ENCODE measurements around the gene WBP4. TPM values are rescaled to one million over a fixed set of nuclear protein-coding genes. Genes with fewer than 3 reads are reported as not detected.
A peak's percentile ranks its signal among the peaks of the same experiment; 100 is the strongest.

WBP4 gene
- total RNA-seq, 4 donors from 2014 or later = 3.4 to 10.3 (median 8.3) TPM

DNA sequence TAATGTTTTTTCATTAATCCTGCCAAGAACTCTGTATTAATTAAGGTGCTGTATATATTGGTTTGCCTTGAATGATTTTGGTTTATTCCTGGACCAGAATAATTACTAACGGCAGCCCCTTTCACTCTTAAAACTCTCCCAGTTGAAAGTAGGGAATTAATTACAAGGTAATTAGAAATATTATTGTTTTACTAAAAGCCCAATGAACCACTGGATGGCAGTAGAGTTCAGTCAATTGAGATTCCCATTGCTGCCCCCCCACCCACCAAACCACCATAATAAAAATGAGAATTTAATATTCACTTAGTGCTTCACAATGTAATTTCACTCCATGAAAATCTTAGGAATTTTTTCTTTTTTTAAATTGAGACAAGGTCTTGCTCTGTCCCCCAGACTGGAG, 13.7 kb downstream of the WBP4 start:
- peaks cover 0 to 50% (median 22%) of the 10 kb centered on the region in 4 donors for H3K36me3 ChIP-seq
- no peaks in the 10 kb centered on the region for H3K9me3 ChIP-seq
- DNase-seq = no peak
- in situ Hi-C loops (cut with MboI; ENCODE audit: low pct_ligation_motif_present in 1 of 4, low pct_unique_long_range_greater_than_20kb in 1 of 4, low sequenced_read_pairs in 3 of 4) (loop anchor here in 1 of 4 donors (10.0 kb wide), 1 partner anchor 150 kb away; no protein-coding TSS in a partner anchor), intact Hi-C loops (cut with DNase I; ENCODE audit: low total_unique reads) (no loop called here)
- H3K27me3 ChIP-seq = no peaks in the 10 kb centered on the region
- no peaks in the 10 kb centered on the region for H3K4me1 ChIP-seq
- TF ChIP-seq, protein P1, sequence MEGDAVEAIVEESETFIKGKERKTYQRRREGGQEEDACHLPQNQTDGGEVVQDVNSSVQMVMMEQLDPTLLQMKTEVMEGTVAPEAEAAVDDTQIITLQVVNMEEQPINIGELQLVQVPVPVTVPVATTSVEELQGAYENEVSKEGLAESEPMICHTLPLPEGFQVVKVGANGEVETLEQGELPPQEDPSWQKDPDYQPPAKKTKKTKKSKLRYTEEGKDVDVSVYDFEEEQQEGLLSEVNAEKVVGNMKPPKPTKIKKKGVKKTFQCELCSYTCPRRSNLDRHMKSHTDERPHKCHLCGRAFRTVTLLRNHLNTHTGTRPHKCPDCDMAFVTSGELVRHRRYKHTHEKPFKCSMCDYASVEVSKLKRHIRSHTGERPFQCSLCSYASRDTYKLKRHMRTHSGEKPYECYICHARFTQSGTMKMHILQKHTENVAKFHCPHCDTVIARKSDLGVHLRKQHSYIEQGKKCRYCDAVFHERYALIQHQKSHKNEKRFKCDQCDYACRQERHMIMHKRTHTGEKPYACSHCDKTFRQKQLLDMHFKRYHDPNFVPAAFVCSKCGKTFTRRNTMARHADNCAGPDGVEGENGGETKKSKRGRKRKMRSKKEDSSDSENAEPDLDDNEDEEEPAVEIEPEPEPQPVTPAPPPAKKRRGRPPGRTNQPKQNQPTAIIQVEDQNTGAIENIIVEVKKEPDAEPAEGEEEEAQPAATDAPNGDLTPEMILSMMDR (IDR thresholded peaks at IDR 0.05) = peak; percentile 36 to 48 (median 46)
- TF ChIP-seq POLR2AphosphoS5 (IDR thresholded peaks at IDR 0.05) = no peak
- no peak overlapping the region for H3K27ac ChIP-seq
- no peak overlapping the region for H3K4me3 ChIP-seq
- 50 to 68% methylated on average over 1 of the region's 1 CpG for WGBS, 2 donors (ENCODE audit: low coverage in 1 of 2)

- H3K27ac ChIP-seq = no peak overlapping the region
- 89 to 91% methylated on average over 5 to 7 of the region's 7 CpGs for WGBS, 2 donors (ENCODE audit: low coverage in 1 of 2)
- in situ Hi-C loops (cut with MboI; ENCODE audit: low pct_ligation_motif_present in 1 of 4, low pct_unique_long_range_greater_than_20kb in 1 of 4, low sequenced_read_pairs in 3 of 4) = loop anchor here in 1 of 4 donors (10.0 kb wide), 1 partner anchor 149 kb away; no protein-coding TSS in a partner anchor
- no peak for TF ChIP-seq POLR2A (IDR thresholded peaks at IDR 0.05)
- TF ChIP-seq, protein P1 (IDR thresholded peaks at IDR 0.05) = no peak
- TF ChIP-seq POLR2AphosphoS5 (IDR thresholded peaks at IDR 0.05) = no peak
- no peak for TF ChIP-seq EP300 (IDR thresholded peaks at IDR 0.05; ENCODE audit: low read depth)
- DNase-seq = no peak
- no peak overlapping the region for H3K4me3 ChIP-seq
- intact Hi-C loops (cut with DNase I; ENCODE audit: low total_unique reads) = no loop called here
- H3K27me3 ChIP-seq = no peaks in the 10 kb centered on the region
- peaks cover 0 to 49% (median 21%) of the 10 kb centered on the region in 4 donors for H3K36me3 ChIP-seq
- H3K4me1 ChIP-seq = no peaks in the 10 kb centered on the region
- H3K9me3 ChIP-seq = no peaks in the 10 kb centered on the region
Observed at GRCh38 chr13:41075485-41075884, 14.2 kb downstream of the WBP4 start.

GRCh38 chr13:41077475-41077874, 16.2 kb downstream of the WBP4 start:
- intact Hi-C loops (cut with DNase I; ENCODE audit: low total_unique reads) = no loop called here
- no peaks in the 10 kb centered on the region for H3K4me1 ChIP-seq
- no peaks in the 10 kb centered on the region for H3K27me3 ChIP-seq
- no peak for DNase-seq
- H3K36me3 ChIP-seq = peaks cover 0 to 44% (median 21%) of the 10 kb centered on the region in 4 donors
- in situ Hi-C loops (cut with MboI; ENCODE audit: low pct_ligation_motif_present in 1 of 4, low pct_unique_long_range_greater_than_20kb in 1 of 4, low sequenced_read_pairs in 3 of 4) = loop anchor here in 1 of 4 donors (10.0 kb wide), 1 partner anchor 147 kb away; no protein-coding TSS in a partner anchor
- H3K4me3 ChIP-seq = no peak overlapping the region
- no peaks in the 10 kb centered on the region for H3K9me3 ChIP-seq
- H3K27ac ChIP-seq = no peak overlapping the region
- no peak for TF ChIP-seq POLR2A (IDR thresholded peaks at IDR 0.05)
- TF ChIP-seq, protein P1 (IDR thresholded peaks at IDR 0.05) = no peak
- TF ChIP-seq POLR2AphosphoS5 (IDR thresholded peaks at IDR 0.05) = no peak
- no peak for TF ChIP-seq EP300 (IDR thresholded peaks at IDR 0.05; ENCODE audit: low read depth)
- 85 to 97% methylated on average over 3 of the region's 3 CpGs for WGBS, 2 donors (ENCODE audit: low coverage in 1 of 2)

DNA sequence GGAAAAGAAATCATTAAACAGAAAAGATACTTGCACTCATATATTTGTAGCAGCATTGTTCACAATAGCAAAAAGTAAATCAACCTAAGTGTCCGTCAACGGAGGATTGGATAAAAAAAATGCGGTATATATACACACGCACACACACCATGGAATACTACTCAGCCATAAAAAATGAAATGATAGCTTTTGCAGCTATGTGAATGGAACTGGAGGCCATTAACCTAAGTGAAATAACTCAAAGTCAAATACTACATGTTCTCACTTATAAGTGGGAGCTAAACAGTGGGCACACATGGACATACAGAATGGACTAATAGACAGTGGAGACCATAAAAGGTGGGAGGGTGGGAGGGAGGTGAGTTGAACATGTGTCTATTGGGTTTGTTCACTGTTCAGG, 18.4 kb downstream of the WBP4 start:
- Histone ChIP-seq H3K27ac (no peak overlapping the region), H3K4me3 (no peak overlapping the region), H3K9me3 (no peaks in the 10 kb centered on the region), H3K27me3 (no peaks in the 10 kb centered on the region), H3K36me3 (peaks cover 0 to 53% (median 24%) of the 10 kb centered on the region in 4 donors), H3K4me1 (no peaks in the 10 kb centered on the region)
- no peak for DNase-seq
- in situ Hi-C loops (cut with MboI; ENCODE audit: low pct_ligation_motif_present in 1 of 4, low pct_unique_long_range_greater_than_20kb in 1 of 4, low sequenced_read_pairs in 3 of 4) (loop anchor here in 1 of 4 donors (10.0 kb wide), 1 partner anchor 145 kb away; no protein-coding TSS in a partner anchor), intact Hi-C loops (cut with DNase I; ENCODE audit: low total_unique reads) (no loop called here)
- no peak for TF ChIP-seq POLR2A (IDR thresholded peaks at IDR 0.05)
- no peak for TF ChIP-seq EP300 (IDR thresholded peaks at IDR 0.05; ENCODE audit: low read depth)
- TF ChIP-seq, protein P1 (IDR thresholded peaks at IDR 0.05) = no peak
- TF ChIP-seq POLR2AphosphoS5 (IDR thresholded peaks at IDR 0.05) = no peak
- WGBS, 2 donors (ENCODE audit: low coverage in 1 of 2) = 96 to 97% methylated on average over 4 of the region's 4 CpGs

All from transverse colon (tissue), 4 donors.